Loucy (cell line): Measurements from ENCODE around the gene PPIP5K2.

Source experiments
- CTCF ChIP-seq: fragments of 200-600 bp; sonication (generic); conservative IDR thresholded peaks from 2 replicates; pipeline ENCODE4 v1.5.1; 2014; ENCODE audit warnings: mild to moderate bottlenecking, antibody characterized with exemption, low read length
- EZH2phosphoT487 ChIP-seq: fragments of 200-600 bp; IDR thresholded peaks from 2 replicates; pipeline ENCODE4 v1.6.1; 2018; ENCODE audit warnings: antibody characterized with exemption, mild to moderate bottlenecking, moderate library complexity, borderline replicate concordance

- TF ChIP-seq CTCF (no peak), EZH2phosphoT487 (no peak)
These were observed 86.0 kb downstream of the PPIP5K2 start for GRCh38 chr5:103205991-103206700.
